KBM-7 (cell line): ENCODE results near the gene FCSK.

Experiments used
- DNase-seq: peaks from one replicate; pipeline ENCODE4 v3.0.0-alpha.2; 2015
- in situ Hi-C: fragments of 300-500 bp; cut with MboI; formaldehyde crosslinking; loops from 2 replicates; pipeline ENCODE4 v1.14.3; 2020; ENCODE audit warnings: low sequenced_read_pairs, low pct_unique_long_range_greater_than_20kb, mixed read lengths

FCSK gene

DNA sequence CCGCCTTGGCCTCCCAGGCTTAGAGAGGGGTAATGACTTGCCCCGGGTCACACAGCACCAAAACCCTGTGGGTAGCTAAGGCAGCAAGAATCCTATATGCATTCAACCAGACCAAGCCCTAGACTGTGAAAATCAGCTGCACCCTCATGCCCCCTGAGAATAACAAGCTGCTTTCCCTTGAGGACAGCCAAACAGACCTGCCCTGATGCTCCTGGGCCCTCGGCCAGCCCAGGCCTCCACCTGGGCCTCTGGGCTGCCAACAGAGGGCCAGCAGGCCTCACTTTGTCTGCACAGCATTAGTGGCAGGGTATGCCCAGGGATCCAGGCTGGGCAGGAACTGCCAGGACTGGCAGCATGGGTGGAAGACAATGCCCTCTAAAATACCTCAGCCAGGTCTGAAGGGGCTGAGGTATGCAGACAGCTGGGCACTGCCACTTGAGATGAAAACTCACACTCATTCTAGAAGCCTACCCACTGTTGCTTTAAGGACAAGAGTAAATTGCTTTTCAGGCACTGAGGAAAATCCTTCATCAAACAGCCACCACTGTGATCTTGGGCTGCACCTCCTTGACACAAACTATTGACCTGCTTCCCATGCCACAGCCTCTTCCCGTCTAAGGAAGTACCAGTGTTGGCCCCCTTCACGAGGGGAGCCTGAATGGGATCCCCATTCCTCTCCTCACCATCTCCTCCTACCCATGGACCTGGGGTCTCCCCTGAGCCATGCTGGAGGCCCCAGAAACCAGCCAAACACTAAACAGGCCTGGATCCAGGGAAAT is 24.3 kb upstream of the FCSK start:
- in situ Hi-C loops = no loop called here
- DNase-seq = no peak

DNA sequence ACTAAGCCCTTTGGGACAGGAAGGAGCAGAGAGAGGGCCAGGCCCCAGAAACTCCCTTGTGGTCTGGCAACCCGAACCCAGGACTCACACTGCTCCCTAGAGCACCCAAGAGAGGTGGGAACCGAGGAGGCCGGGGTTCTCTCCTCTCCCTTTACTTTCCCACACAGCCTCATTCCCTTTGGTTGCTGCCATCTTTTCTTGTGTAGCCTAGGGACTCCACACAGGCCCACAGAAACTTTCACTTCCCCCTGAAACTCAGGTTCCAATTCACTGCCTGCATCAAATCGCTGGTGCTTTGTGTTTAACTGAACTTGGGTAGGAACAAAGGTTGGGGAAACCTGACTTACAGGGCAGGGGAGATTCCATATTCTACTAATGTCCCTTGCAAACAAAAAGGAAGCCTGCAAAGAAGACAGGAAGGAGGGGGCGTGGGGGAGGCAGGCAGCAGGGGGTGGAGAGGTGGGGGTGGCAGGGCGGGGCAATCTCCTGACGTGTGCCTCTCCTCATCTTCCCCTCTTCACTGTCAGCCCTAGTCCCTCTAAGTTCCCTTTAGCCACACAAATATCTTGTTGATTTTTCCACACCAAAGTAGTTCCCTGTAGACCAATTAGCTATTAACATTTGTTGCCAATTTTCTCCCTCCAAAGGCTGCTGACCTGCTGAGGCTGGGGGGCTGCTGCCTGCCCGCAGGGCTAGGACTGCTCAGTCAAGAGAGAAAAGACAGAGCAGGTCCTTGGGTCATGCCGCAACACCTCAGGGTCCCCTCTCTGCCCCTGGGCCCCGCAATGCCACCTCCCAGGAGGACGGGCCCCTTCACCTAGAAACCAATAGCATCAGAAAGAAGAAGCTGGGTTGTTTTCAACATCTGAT is 23.5 kb upstream of the FCSK start:
- in situ Hi-C loops = no loop called here
- DNase-seq = peak; percentile 83

DNA sequence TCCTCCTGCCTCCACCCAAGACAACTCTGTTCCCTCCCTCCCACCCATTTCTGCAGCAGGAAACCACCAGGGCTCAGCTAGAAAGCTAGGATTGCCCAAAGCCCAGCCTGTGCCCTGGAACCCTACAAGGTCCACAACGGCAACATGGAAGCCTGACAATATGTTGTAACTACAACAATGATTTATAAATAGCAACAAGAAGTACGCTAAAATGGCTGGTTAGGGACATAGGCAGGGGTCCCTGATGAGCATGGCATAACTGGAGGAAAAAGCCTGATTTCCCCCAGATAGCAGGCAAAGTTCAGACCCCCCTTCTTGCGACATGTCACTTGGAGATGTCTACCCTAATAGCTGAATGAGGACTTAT is 22.1 kb upstream of the FCSK start:
- peak; percentile 29 for DNase-seq
- in situ Hi-C loops = no loop called here

DNA sequence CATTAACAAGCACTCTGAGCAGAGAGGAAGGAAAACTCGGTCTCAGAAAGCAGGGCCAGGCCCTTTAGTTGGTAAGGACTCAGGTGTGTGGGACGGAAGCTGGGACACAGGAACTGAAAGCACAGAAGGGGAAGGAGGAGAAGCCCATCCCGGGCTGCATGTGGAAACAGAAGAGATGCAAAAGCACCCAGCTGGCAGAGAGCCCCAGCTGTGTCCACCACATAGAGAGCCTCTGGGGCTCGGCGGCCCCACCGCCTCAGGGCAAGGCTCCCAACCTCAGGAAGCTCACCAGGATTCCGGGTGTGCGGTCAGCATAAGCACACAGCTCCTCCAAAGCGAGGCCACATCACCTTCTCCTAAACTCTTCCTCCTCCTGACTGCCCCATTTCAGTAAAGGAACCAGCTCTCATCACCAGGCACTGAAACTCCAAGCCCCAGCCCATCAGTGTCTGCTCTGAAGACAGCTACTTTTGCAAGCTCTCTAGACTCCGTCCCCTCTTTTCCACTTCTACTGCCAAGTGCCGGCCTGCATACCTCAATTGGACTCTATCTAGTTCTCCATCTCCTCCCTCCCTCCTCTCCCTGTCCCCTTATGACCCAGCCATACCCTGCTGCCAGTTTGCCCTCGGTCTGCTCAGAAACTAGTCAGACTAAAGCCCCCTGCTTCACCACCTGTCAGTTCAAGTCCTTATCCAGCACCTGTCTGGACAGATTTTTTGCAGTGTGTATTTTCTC is 21.5 kb upstream of the FCSK start:
- in situ Hi-C loops = no loop called here
- DNase-seq = no peak

DNA sequence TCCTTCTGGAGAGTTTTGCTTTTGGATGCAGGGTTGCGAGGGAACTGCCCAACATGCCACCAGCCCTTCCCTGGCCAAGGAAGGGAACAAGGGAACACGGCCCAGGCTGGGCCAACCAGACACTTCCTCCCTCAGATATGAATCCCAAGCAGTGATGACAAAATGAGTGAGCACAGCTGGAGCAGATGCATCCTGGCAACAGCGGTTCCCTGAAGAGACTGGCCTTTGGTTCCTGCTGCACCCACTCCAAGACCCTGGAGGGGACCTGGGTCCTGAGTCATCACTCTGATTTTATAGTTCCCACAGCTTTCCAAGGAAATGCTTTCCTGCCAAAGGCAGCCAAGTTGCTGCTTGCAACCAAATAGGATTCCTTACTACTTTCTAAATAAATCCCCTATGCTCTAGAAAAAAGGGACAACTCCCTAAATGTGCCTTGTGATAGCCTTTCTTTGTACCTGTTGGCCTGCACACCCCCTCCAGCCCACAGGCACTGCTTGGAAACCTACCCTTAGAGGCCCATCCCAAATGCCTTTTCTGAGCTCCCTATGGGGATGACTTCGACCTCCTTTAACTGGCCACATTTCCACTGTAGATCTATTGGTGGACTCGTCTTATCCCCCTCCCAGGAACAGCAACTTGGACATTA is 20.8 kb upstream of the FCSK start:
- DNase-seq = peak; percentile 51
- in situ Hi-C loops = no loop called here

DNA sequence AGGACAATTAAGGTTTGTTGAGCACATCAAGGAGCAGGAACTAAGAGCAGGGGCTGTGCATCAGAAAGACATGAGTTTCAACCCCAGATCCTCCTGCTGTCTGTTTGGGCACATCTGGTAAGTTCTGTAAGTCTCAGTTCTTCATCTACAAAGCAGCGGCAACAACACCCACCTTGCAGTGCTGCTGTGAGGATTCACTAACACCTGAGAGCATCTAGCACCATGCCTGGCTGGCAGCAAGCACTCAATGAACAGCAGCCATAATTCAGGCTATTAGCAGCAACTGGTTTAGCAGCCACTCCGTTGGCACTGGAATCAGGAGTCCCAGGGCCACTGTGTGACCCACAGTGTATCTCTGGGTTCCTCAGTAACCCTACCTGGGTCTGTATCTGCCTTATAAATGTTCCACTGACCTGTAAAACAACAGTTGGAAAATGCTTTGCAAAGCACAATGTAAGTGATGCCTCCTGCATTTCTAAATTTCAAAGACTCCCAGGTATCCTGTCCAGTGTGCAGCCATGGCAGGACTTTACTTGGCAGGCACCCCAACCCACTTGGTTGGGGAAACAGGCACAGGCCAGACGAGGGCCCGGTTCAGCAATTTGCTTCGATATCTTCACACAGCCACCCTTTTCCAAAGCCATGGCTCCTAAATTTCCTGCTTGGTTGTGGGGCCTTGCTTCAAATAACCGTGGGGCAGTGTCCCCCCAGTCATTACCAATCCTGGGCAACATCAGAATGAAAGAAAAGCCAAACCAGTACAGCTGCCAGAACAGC is 19.7 kb upstream of the FCSK start:
- no peak for DNase-seq
- in situ Hi-C loops = no loop called here

DNA sequence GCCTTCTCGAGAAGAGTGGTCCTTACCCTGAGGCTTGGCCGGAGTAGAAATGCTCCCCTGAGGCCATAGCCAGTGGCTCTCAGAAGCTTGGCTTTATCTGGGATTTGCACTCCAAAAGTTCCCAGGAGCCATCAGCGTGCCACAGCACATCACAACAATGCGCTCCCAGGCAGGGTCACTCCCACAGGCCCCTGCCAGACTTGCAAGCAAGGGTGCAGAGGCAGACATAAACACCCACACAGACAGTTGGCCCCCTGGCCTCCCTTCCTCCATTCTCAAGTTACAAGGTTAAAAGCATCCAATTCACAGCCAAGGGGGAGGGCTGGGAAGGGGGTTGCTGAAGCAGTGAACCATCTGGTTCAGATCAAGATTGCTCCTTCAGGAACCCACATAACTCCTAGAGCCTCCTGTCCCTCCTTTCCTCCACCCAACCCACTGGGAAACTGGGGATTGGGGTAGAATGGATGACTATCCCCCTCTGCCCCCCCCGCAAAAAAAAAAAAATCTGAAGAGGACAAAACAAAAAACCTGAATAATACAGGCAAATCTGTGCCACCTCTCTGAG is 17.3 kb upstream of the FCSK start:
- DNase-seq = peak; percentile 84

DNA sequence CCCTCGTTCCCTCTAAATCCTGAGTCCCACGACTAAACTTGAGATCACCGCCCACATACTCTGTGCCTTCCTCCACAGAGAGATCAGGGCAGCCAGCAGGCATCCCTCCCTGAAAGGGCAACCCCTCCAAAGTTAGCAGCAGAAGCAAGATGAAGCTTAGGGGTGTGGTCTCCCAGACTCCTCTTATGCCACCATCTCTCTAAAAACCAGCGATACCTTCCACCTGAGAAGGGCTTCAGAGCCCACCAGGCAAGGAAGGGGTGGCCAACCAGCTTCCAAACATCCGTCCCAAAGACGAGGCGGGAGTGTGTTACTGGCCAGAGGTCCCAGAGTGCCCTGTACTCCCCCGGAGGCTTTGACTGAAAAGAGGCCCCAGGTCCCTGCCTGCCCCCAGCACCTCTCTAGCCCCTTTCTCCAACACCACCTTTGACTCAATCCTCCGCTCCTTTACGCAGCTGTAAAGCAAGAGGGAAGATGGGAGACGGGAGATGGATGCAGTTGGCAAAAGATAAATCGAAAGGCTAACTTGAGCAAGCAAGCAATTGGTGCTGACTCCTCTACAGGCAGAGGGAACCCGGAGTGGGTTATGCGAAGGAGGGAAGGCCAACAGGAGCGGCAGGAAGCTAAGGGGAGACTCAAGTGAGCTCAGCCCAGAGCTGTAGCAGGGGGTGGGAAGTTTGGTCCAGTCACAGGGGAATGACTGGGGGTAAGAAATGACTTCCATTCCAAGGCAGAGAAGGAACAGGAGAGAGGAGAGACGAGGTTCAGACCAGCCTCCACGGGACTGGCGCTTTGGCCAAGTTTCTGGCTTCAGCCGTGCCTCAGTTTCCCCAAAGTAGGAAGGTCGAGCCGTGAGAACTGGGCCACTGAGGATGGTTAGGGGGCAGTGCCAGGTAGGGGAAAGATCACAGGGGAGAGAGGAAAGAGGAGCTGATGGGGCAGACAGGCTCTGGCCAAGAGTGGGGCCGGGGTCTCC is 16.5 kb upstream of the FCSK start:
- no peak for DNase-seq
- in situ Hi-C loops = no loop called here

More for the DNA sequence above, 17.3 kb upstream of the FCSK start:
- in situ Hi-C loops = no loop called here

DNA sequence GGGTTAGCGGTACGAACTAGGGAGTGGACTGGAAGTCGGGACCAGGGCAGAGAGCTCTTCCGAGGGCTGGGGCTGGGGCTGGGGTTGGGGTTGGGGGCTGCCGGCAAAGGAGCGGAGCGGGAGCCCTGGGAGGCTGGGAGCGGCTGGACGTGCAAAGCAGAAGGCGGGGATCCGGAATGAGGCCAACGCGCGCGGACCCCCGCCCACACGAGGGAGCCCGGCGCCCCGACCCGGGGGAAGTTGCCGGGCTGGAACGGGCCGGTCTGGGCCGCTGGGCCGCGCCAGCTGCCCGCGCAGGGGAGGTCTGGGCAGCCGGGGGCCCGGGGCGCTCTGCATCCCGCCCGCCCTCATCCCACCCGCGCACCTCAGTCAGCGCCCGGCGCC is 15.8 kb upstream of the FCSK start:
- in situ Hi-C loops = no loop called here
- DNase-seq = no peak

DNA sequence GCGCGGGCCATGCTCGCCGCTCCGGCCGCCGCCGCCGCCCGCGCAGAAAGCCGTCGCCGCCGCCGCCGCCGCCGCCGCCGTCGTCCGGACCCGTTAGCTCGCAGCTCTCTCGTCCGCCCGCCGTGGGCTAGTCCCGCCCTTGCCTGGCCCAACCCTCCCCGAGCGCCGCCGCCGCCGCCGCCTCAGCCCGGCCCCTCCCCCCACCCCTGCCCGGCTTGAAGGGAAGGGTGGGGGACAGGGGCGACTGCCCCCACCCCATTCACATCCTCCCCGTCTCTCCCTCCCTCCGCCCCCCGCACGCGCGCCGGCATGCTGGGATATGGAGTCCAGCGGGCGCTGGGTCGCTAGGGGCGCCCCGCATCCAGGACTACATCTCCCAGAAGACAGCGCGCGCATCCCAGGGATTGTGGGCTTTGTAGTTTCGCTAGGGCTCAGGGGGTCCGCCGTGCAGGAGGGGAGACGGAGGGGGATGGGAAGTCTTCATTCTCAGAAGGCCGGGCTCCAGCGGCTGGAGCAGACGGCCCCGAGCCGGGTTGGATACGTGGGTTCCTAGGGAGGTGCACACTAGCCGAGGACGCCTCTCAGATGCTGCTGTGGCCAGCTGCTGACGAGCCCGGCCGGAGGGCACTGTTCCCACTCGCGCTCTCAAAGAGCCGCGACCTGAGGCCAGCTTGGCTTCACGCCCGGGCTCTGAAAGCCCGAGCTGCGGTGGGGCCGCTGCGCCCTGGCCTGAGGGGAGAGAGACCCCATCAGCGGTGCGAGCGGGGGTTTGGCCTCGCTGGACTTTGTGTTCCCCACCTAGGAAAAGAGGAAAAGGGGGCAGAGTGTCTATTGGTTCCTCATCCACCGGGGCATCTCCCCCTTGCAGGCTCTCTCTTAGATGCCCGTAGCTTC is 15.2 kb upstream of the FCSK start, which contains the start of gene ST3GAL2:
TSS of gene ST3GAL2 (minus strand) at position 132 of the 894 bp plus-strand sequence. CDS start 40,570 bp downstream, outside the sequence.
- in situ Hi-C loops = no loop called here
- DNase-seq = peak; percentile 94

DNA sequence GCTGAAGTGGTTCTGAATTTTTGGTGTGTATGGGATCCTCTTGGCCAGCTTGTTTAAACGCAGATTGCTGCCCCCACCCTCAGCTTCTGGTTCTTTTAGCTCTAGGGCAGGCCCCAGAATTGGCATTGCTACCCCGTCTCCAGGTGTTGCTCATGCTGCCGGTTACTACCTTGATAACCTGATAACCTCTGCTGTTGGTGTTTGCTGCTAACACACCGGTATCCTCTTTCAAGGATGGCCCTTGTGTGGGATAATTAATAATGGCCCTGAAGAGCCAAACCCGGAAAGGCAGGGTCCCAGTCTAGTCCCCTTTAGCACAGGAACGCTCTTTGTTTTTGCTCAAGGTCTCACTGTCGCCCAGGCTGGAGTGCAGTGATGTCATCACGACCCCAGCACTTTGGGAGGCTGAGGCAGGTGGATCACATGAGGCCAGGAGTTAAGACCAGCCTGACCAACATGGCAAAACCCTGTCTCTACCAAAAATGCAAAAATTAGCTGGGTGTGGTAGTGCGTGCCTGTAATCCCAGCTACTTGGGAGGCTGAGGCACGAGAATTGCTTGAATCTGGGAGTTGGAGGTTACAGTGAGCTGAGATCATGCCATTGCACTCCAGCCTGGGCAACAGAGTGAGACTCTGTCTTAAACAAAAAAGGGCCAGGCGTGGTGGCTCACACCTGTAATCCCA is 14.2 kb upstream of the FCSK start:
- in situ Hi-C loops = no loop called here
- no peak for DNase-seq

DNA sequence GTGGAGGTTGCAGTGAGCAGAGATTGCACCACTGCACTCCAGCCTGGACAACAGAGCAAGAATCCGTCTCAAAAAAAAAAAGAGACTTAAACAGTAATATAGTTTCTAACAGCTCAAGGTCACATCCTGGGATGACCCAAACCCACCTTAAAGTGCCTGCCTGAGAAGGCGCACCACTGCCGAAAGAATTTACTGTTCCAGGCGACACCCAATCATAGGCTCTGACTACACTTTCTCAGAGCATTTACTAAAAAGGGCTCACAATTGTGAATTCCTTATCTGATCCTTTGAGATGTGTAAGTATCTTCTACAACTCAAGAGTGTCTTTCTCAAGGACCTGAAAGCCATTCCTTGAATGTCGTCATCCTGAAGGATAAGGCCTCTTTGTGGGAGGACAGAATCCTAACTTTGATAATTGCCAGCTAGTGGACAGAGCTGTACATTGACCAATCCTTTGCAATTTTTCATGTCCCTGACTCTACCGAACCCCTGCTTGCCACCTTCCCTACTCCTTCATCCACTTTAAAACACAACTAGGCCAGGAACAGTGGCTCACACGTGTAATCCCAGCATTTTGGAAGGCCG is 12.9 kb upstream of the FCSK start:
- DNase-seq = no peak
- in situ Hi-C loops = no loop called here

DNA sequence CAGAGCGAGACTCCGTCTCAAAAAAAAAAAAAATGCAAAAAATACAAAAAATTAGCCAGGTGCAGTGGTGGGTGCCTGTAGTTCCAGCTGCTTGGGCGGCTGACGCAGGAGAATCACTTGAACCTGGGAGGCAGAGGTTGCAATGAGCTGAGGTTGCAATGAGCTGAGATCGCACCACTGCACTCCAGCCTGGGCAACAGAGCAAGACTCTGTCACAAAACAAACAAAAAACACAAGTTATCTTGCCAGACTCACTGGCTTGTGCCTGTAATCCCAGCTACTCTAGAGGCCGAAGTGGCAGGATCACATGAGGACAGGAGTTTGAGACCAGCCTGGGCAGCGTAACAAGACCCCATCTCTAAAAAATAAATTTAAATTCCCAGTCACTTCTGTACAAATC is 12.1 kb upstream of the FCSK start:
- DNase-seq = no peak
- in situ Hi-C loops = no loop called here

DNA sequence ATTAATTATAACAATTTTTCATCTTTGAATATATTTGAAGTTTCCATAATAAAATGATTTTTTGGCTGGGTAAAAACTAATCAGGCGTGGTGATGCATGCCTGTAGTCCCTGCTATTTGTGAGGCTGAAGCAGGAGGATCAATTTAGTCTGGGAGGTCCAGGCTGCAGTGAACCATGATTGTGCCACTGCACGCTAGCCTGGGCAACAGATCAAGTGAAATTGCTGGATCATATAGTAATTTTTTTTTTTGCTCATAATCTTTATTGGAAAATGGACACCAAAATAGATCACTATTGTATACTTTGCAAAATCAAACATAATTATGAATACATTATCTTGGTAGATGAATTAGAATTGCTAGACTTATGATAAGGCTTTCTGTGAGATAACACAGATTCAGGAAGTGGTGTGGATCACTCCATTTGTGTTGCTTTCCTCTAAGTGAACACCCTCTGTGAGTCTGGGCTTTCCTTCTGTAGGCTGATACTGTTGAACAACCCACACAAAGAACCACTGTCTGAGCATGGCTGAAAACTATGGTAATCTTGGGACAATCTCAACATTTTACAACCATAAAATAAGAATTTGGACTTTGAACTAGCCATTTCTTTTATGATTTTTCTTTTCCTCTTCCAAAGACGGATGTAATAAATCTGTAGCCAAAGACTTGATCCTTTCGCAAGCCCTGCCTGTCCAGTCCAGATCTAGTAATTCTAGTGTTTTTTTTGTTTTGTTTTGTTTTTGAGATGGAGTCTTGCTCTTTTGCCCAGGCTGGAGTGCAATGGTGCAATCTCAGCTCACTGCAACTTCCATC is 9.9 kb upstream of the FCSK start:
- in situ Hi-C loops = no loop called here
- DNase-seq = no peak

DNA sequence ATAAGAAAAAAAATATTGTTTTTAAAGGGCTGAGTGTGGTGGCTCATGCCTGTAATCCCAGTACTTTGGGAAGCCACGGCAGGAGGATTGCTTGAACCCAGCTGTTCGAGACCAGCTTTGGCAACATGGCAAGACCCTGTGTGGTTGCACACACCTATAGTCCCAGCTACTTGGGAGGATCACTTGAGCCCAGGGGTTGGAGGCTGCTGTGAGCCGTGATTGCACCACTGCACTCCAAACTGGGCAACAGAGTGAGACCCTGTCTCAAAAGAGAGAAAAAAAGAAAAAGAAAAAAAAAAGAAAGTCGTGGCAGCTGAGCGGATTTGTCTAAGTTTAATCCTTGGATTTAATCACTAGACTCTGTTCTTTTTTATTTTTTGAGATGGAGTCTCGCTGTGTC is 6.3 kb upstream of the FCSK start:
- DNase-seq = no peak
- in situ Hi-C loops = no loop called here
